Mammary epithelial cell (primary cell): ENCODE results near the gene NECTIN2.

Experiments
- CTCF ChIP-seq, 2 donors: IDR thresholded peaks in 1 of 2; conservative IDR thresholded peaks in 1 of 2; 2 replicates each; pipeline ENCODE4 v1.5.1; 2011 to 2012; ENCODE audit warnings: inconsistent platforms in 2 of 2, low read length in 2 of 2, mild to moderate bottlenecking in 2 of 2, control low read depth in 1 of 2, low read depth in 1 of 2; ENCODE audit not compliant: insufficient read depth in 1 of 2; ENCODE audit errors: extremely low read depth in 1 of 2
- EZH2 ChIP-seq: IDR thresholded peaks from 2 replicates; pipeline ENCODE4 v1.6.1; 2012; ENCODE audit warnings: low read length, inconsistent platforms, borderline replicate concordance

GRCh38 chr19:44820648-44821609 lies 25.2 kb upstream of the NECTIN2 start:
- TF ChIP-seq CTCF (conservative IDR thresholded peaks at IDR 0.05 in 1 of 2, IDR thresholded peaks at IDR 0.05 in 1 of 2; ENCODE audit: extremely low read depth in 1 of 2, insufficient read depth in 1 of 2, low read depth in 1 of 2, low read length in 2 of 2) (no peak), EZH2 (no peak)
